Activated CD4-positive, alpha-beta memory T cell treated with anti-CD3 and anti-CD28 coated beads for 36 hours (primary cell): ENCODE data around the gene ACE2. TPM values are rescaled to one million over a fixed set of nuclear protein-coding genes. Genes with fewer than 3 reads are reported as not detected.

Experiments
- CTCF ChIA-PET: fragments of 350-600 bp; sonication (Branson Sonifier 250); formaldehyde crosslinking; loops from one replicate; lab custom pipeline; 2021; ENCODE audit warnings: antibody characterized with exemption, inconsistent platforms; lab: Charles Lee
- POLR2A ChIA-PET: fragments of 350-600 bp; sonication (Branson Sonifier 250); formaldehyde crosslinking; loops from one replicate; lab custom pipeline; 2021; ENCODE audit warnings: antibody characterized with exemption; lab: Charles Lee
- DNase-seq: peaks from one replicate; pipeline ENCODE4 v3.0.0-alpha.2; 2020
- H3K27ac Mint-ChIP-seq: one replicate; pipeline ENCODE4 v1.8.0; 2021; ENCODE audit warnings: mixed read lengths
- H3K27me3 Mint-ChIP-seq: one replicate; pipeline ENCODE4 v1.8.0; 2021; ENCODE audit warnings: mixed read lengths
- H3K36me3 Mint-ChIP-seq: one replicate; pipeline ENCODE4 v1.8.0; 2021; ENCODE audit warnings: mixed read lengths
- H3K4me1 Mint-ChIP-seq: one replicate; pipeline ENCODE4 v1.8.0; 2021; ENCODE audit warnings: low read depth, mixed read lengths
- H3K4me3 Mint-ChIP-seq: one replicate; pipeline ENCODE4 v1.8.0; 2021; ENCODE audit warnings: mild to moderate bottlenecking, mixed read lengths
- H3K9me3 Mint-ChIP-seq: one replicate; pipeline ENCODE4 v1.8.0; 2021; ENCODE audit warnings: mixed read lengths
- intact Hi-C: fragments of 100-400 bp; cut with micrococcal nuclease; formaldehyde crosslinking; loops from one replicate; pipeline ENCODE4 v1.15.1; 2023
- total RNA-seq, 2 experiments: library from RNA; stranded (reverse); gene quantifications; one replicate each; pipeline ENCODE4 v1.2.3, GENCODE V29; 2021

ACE2 gene
- total RNA-seq, 2 experiments from 2014 or later, result not detected

DNA sequence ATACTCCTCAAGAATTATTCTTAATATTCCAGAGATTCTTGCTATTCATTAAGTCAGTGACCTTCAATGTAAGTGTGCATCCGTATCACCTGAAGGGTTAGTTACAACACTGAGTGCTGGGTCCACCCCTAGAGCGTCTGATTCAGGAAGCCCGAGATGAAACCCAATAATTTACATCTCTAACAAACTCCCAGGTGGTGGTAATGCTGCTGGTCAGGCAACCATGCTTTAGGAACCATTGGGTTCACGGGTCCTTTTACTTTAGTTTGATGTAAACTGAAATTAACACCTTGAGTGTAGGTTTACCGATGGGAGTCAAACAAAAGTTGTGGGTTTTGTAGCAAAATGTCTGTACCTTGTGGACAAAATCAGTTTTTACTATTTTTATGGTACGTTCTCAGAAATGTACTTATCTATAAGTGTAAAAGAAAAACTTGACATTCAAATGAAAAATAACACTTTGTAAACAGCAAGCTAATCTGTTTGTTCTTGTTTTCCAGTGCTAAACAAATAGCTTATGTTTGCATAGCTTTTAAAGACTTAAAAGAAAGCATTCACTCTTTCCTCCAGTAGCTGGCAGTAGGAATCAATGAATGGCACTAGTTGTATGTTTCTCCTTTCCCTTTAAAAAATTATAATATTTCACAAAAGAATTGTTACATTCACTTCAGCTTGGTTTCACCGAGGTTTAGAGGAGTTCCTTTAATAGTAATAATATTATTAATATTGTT, 32.7 kb downstream of the ACE2 start:
- Mint-ChIP-seq H3K27ac (no peak overlapping the region), H3K4me3 (no peak overlapping the region), H3K4me1 (no peaks in the 10 kb centered on the region), H3K27me3 (peaks cover 1% of the 10 kb centered on the region), H3K9me3 (no peaks in the 10 kb centered on the region), H3K36me3 (no peaks in the 10 kb centered on the region)
- intact Hi-C loops, result no loop called here
- POLR2A ChIA-PET, result no interaction called here
- CTCF ChIA-PET, result interaction anchor here (0.8 kb wide), 1 partner anchor 75 kb away, joined by 3 read pairs; the partner anchor contains the start of gene PIR
- DNase-seq, result no peak

DNA sequence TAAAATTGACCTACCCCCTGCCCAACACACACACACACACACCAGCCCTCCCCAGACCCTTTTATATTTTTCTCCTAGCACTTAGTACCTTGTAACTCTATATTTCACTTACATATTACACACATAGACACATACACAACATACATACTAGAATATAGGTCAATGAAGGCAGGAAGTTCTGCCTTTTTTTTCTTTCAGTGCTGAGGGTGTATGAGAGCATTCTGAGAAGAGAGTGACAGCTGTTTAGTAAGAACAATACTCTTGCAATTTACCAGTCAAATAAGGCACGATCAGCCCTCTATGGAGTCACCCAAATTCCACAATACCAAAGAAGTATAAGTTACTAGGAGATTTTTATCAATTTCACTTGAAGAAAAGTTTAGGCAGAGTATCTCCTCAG, 33.5 kb downstream of the ACE2 start:
- CTCF ChIA-PET, result no interaction called here
- POLR2A ChIA-PET, result no interaction called here
- DNase-seq, result no peak
- Mint-ChIP-seq H3K9me3 (no peaks in the 10 kb centered on the region), H3K36me3 (no peaks in the 10 kb centered on the region), H3K27me3 (peaks cover 1% of the 10 kb centered on the region), H3K4me3 (no peak overlapping the region), H3K4me1 (no peaks in the 10 kb centered on the region), H3K27ac (no peak overlapping the region)
- intact Hi-C loops, result no loop called here

DNA sequence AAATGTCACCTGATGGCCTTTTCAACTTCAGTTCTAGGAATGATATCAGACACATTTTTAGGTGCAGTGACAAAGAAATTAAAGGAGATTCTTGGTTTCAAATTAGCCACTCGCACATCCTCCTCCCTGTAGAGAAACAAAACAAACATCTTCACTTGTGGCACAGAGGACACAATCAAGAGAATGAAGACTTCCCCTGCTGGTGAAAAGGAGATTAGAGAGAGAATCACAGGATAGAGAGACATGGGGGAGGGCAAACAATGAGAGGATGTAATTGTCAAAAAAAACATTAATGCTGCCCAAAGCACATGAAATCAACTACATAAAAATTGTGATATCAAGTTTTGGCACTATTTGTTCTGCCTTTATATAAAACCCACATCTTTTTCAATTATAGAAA, 34.5 kb downstream of the ACE2 start:
- H3K27ac Mint-ChIP-seq, result no peak overlapping the region
- ChIA-PET CTCF (interaction anchor here (0.5 kb wide), 1 partner anchor 68 kb away, joined by 3 read pairs; no protein-coding TSS in a partner anchor), POLR2A (no interaction called here)
- intact Hi-C loops, result no loop called here
- H3K4me3 Mint-ChIP-seq, result no peak overlapping the region
- no peaks in the 10 kb centered on the region for H3K36me3 Mint-ChIP-seq
- no peak for DNase-seq
- H3K27me3 Mint-ChIP-seq, result peaks cover 1% of the 10 kb centered on the region
- no peaks in the 10 kb centered on the region for H3K4me1 Mint-ChIP-seq
- H3K9me3 Mint-ChIP-seq, result no peaks in the 10 kb centered on the region

DNA sequence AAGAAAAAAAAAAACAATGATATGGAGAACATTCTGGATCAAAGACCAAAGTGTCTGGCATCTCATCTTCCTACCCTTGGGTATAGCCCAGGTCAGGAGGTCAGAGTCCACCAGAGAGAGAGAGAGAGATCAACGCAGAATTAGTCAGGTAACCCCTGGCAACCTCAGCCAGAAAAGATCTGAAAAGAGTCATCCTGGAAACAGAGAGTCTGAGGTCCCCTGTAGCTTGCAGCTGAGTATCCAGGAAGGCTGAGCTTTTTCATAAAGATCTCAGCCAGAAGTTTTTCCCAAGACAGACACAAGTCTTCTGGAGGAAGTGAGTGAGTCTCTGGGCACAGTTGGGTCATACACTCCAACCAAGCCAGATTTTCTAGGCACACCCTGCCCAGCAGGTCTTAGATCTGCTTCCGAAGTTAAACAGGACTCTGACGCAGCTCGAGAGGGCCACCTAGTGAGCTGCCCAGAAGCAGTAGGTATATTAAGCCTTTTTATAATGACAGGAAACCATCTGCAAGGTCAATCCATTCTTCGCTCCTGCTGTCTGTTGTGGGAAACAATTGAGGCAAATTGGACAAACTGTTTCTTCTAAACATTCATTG, 35.7 kb downstream of the ACE2 start:
- Mint-ChIP-seq H3K4me1 (no peaks in the 10 kb centered on the region), H3K27ac (no peak overlapping the region), H3K9me3 (no peaks in the 10 kb centered on the region), H3K36me3 (no peaks in the 10 kb centered on the region), H3K4me3 (no peak overlapping the region), H3K27me3 (peaks cover 1% of the 10 kb centered on the region)
- CTCF ChIA-PET, result interaction anchor here (0.6 to 1.5 kb wide), 6 partner anchors 11 to 1631 kb away, joined by 3 to 11 read pairs (median 4); partner anchors contain the start of gene PIR
- intact Hi-C loops, result loop anchor here (1.0 kb wide), 3 partner anchors 67 to 216 kb away; no protein-coding TSS in a partner anchor
- DNase-seq, result peak; percentile 45
- POLR2A ChIA-PET, result no interaction called here

DNA sequence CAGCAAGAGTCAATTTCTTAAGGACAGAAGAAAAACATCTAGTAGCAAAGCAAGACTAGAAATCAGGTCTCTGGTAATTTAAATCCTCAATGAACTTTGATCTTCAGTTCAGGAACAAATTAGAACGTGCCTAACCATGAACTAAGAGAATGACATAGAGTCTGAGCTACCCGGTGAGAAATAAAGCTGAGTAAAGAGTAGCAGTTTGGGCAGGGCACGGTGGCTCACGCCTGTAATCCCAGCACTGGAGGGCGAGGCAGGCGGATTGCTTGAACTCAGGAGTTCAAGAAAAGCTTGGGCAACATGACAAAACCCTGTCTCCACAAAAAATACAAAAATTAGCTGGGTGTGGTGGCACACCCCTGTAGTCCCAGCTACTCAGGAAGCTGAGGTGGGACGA, 37.7 kb downstream of the ACE2 start:
- no peaks in the 10 kb centered on the region for H3K4me1 Mint-ChIP-seq
- H3K4me3 Mint-ChIP-seq, result no peak overlapping the region
- H3K27ac Mint-ChIP-seq, result no peak overlapping the region
- ChIA-PET POLR2A (no interaction called here), CTCF (no interaction called here)
- intact Hi-C loops, result no loop called here
- no peaks in the 10 kb centered on the region for H3K36me3 Mint-ChIP-seq
- peaks cover 1% of the 10 kb centered on the region for H3K27me3 Mint-ChIP-seq
- no peaks in the 10 kb centered on the region for H3K9me3 Mint-ChIP-seq
- DNase-seq, result no peak

DNA sequence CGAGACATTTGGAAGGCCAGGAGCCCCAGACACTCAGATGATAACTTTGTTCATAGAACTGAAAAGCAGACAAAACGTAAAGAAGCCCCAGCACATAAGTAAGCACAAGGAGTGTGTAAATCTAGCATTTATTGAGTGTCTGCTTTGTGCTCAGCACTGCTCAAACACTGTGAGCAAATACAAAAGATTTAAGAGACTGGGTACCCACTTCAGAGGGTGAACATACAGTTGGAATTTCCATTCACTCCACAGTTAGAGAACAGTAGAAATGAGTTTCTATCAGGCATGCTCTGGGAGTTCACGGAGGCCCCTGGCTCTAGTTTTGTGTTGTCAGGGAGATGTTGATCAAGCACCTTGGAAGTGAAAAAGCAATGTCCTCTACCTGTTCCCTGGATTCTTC, 39.8 kb downstream of the ACE2 start:
- Mint-ChIP-seq H3K36me3 (no peaks in the 10 kb centered on the region), H3K27ac (no peak overlapping the region), H3K4me3 (no peak overlapping the region), H3K4me1 (no peaks in the 10 kb centered on the region), H3K9me3 (no peaks in the 10 kb centered on the region), H3K27me3 (peaks cover 1% of the 10 kb centered on the region)
- CTCF ChIA-PET, result no interaction called here
- intact Hi-C loops, result no loop called here
- POLR2A ChIA-PET, result no interaction called here
- DNase-seq, result no peak

DNA sequence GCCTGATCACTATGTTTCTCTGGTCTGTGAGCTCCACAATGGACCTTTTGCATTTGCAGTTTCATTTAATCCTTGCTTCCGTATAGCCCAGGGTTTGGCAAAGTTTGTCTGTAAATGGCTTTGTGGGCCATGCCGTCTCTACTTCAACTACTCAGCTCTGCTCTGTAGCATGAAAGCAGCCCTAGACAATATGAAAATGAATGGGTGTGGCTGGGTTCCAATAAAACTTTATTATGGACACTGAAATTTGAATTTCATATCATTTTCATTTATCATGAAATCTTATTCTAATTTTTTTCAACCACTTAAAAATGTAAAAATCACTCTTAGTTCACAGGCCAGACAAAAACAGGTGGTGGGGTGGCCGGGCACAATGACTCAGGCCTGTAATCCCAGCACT, 41.5 kb downstream of the ACE2 start:
- POLR2A ChIA-PET, result no interaction called here
- CTCF ChIA-PET, result no interaction called here
- no peak overlapping the region for H3K27ac Mint-ChIP-seq
- no peaks in the 10 kb centered on the region for H3K4me1 Mint-ChIP-seq
- no peaks in the 10 kb centered on the region for H3K9me3 Mint-ChIP-seq
- DNase-seq, result no peak
- intact Hi-C loops, result no loop called here
- H3K36me3 Mint-ChIP-seq, result no peaks in the 10 kb centered on the region
- H3K27me3 Mint-ChIP-seq, result no peaks in the 10 kb centered on the region
- H3K4me3 Mint-ChIP-seq, result no peak overlapping the region

DNA sequence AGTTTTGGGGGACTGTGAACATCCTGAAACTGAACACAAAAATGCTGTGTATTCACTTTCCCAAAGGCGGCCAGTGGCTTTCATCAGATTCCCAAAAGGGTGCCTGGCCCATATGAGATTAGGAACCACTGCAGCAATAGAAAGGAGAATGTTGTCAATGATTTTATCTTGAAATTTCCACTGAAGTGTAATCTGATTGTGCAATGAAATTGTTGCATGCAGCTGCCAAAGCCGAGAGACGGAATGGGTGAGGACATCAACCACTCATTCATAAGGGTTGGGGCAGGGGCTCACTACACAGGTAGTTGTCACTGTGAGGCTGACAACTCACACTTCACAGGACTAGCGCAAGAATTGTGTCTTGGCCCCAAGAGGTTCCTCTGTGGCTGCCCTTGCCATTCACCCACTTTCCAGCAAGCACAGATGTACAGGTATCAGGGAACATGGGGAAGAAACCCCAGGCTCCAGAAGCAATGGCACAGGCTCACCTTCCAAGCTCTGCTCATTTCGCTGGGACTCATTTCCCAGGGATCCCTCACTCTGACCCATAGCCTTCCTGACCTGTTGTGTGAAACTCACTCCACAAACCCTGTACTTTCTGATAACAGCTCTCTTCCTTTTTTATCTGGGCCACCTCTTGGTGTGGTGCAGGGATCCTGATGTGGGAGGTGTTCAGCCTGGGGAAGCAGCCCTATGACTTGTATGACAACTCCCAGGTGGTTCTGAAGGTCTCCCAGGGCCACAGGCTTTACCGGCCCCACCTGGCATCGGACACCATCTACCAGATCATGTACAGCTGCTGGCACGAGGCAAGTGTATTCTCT, 51.4 kb downstream of the ACE2 start:
- Mint-ChIP-seq H3K27me3 (no peaks in the 10 kb centered on the region), H3K9me3 (no peaks in the 10 kb centered on the region), H3K4me3 (no peak overlapping the region), H3K27ac (no peak overlapping the region), H3K4me1 (no peaks in the 10 kb centered on the region), H3K36me3 (no peaks in the 10 kb centered on the region)
- POLR2A ChIA-PET, result no interaction called here
- intact Hi-C loops, result no loop called here
- CTCF ChIA-PET, result no interaction called here
- DNase-seq, result no peak

DNA sequence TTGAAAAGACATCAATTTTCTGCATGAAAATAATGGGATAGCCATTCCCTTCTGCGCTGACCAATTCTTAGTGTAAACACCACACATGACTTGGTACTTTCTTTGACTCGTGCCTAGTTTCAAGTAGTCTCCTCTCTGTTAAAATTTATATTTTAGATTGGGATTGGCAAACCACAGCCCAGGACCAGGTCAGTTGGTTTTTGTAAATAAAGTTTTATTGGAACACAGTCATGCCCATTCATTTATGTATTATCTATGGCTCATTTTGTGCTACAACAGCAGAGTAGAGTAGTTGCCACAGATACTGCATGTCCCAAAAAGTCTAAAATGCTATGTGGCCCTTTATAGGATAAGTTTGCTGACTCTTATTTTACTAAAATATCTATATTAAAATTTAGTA, 53.4 kb downstream of the ACE2 start:
- CTCF ChIA-PET, result no interaction called here
- POLR2A ChIA-PET, result no interaction called here

DNA sequence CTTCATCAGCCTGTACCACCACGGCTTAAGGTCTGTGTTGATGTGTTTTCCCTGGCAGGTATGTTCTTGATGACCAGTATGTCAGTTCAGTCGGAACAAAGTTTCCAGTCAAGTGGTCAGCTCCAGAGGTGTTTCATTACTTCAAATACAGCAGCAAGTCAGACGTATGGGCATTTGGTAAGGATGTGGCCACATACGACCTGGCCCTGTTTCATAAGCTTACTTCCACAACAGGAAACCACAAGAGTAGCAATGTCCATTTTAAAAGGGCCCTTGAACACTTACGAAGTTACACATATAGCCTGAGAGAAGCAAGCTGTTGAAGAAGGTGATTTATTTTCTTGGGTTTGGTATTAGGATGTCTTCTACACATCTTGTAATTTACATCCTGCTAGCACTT, 54.0 kb downstream of the ACE2 start:
- H3K9me3 Mint-ChIP-seq, result no peaks in the 10 kb centered on the region
- H3K36me3 Mint-ChIP-seq, result no peaks in the 10 kb centered on the region
- no peaks in the 10 kb centered on the region for H3K27me3 Mint-ChIP-seq
- H3K4me1 Mint-ChIP-seq, result no peaks in the 10 kb centered on the region
- intact Hi-C loops, result no loop called here
- ChIA-PET CTCF (no interaction called here), POLR2A (no interaction called here)
- no peak overlapping the region for H3K4me3 Mint-ChIP-seq
- H3K27ac Mint-ChIP-seq, result no peak overlapping the region
- DNase-seq, result no peak

More for the DNA sequence above, 53.4 kb downstream of the ACE2 start:
- no peaks in the 10 kb centered on the region for H3K36me3 Mint-ChIP-seq
- DNase-seq, result no peak
- no peaks in the 10 kb centered on the region for H3K4me1 Mint-ChIP-seq
- no peaks in the 10 kb centered on the region for H3K27me3 Mint-ChIP-seq
- H3K27ac Mint-ChIP-seq, result no peak overlapping the region
- intact Hi-C loops, result no loop called here
- no peaks in the 10 kb centered on the region for H3K9me3 Mint-ChIP-seq
- no peak overlapping the region for H3K4me3 Mint-ChIP-seq

DNA sequence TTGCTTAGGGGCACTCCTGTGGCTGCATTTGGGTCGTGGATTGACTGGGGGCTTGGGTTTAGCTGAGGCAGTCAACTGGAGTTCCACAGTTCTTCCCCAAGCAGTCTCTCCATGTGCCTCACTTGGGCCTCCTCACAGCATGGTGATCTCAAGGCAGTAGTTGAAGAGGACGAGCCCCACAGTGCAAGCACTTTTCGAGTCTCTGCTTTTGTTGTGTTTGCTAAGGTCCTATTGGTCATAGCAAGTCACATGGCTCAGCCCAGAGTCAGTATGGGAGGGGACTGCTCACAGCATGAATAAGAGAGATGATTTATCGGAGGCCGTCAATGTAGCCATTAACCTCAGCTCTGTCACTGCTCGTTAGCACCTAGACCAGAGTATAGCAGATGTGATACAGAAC, 70.4 kb downstream of the ACE2 start:
- Mint-ChIP-seq H3K4me1 (no peaks in the 10 kb centered on the region), H3K27ac (no peak overlapping the region), H3K9me3 (no peaks in the 10 kb centered on the region), H3K36me3 (no peaks in the 10 kb centered on the region), H3K27me3 (no peaks in the 10 kb centered on the region), H3K4me3 (no peak overlapping the region)
- intact Hi-C loops, result no loop called here
- ChIA-PET POLR2A (no interaction called here), CTCF (no interaction called here)
- DNase-seq, result no peak

DNA sequence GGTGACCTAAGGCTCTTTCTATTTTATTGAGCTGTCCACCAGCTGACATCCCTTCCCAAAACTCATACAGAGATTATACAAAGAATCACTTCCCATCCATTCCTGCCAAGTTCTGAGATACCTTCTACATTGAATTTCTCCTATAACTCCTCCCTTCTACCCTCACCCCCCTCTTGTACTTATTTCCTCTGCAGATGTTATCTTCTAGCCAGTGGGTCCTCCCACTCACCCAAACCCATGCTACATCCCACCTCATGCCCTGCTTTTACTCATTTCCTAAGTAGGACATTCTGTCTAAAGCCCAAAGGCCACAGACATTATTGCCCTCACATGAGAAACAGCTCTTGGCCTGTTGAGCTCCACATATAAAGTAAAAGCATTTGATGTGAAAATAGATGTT, 71.6 kb downstream of the ACE2 start:
- no peak overlapping the region for H3K27ac Mint-ChIP-seq
- no peaks in the 10 kb centered on the region for H3K4me1 Mint-ChIP-seq
- H3K36me3 Mint-ChIP-seq, result no peaks in the 10 kb centered on the region
- ChIA-PET POLR2A (no interaction called here), CTCF (no interaction called here)
- H3K9me3 Mint-ChIP-seq, result no peaks in the 10 kb centered on the region
- no peak for DNase-seq
- H3K4me3 Mint-ChIP-seq, result no peak overlapping the region
- no peaks in the 10 kb centered on the region for H3K27me3 Mint-ChIP-seq
- intact Hi-C loops, result no loop called here
